IPS-11a (cell line): ENCODE results near the gene GAS7.

Experiments used
- H3K4me3 ChIP-seq: one replicate; pipeline ENCODE4 v1.5.1; 2013; ENCODE audit warnings: low read depth, low read length, control low read depth

GAS7 gene

GRCh38 chr17:9994761-9995160, 203.6 kb downstream of the GAS7 start:
- H3K4me3 ChIP-seq, result no peak overlapping the region

- H3K4me3 ChIP-seq, result no peak overlapping the region
Observed at GRCh38 chr17:9991796-9992195, 206.6 kb downstream of the GAS7 start.

- H3K4me3 ChIP-seq, result no peak overlapping the region
Observed at GRCh38 chr17:9991351-9991750, 207.1 kb downstream of the GAS7 start.

- H3K4me3 ChIP-seq, result no peak overlapping the region
Observed at GRCh38 chr17:9987779-9988585, 210.4 kb downstream of the GAS7 start.

- no peak overlapping the region for H3K4me3 ChIP-seq
Observed at GRCh38 chr17:9986754-9987382, 211.5 kb downstream of the GAS7 start.

GRCh38 chr17:9985646-9986045, 212.8 kb downstream of the GAS7 start:
- H3K4me3 ChIP-seq, result no peak overlapping the region

GRCh38 chr17:9984768-9985167, 213.6 kb downstream of the GAS7 start:
- H3K4me3 ChIP-seq, result no peak overlapping the region

- H3K4me3 ChIP-seq, result no peak overlapping the region
Observed at GRCh38 chr17:9982159-9982558, 216.2 kb downstream of the GAS7 start.

GRCh38 chr17:9981344-9981915, 217.0 kb downstream of the GAS7 start:
- no peak overlapping the region for H3K4me3 ChIP-seq

GRCh38 chr17:9979463-9979995, 218.9 kb downstream of the GAS7 start:
- H3K4me3 ChIP-seq, result no peak overlapping the region

- H3K4me3 ChIP-seq, result no peak overlapping the region
Observed at GRCh38 chr17:9977180-9977575, 221.2 kb downstream of the GAS7 start.

GRCh38 chr17:9976283-9977179, 221.9 kb downstream of the GAS7 start:
- H3K4me3 ChIP-seq, result no peak overlapping the region

GRCh38 chr17:9974448-9975381, 223.7 kb downstream of the GAS7 start:
- no peak overlapping the region for H3K4me3 ChIP-seq

- H3K4me3 ChIP-seq, result no peak overlapping the region
Observed at GRCh38 chr17:9973669-9974447, 224.5 kb downstream of the GAS7 start.

- H3K4me3 ChIP-seq, result no peak overlapping the region
Observed at GRCh38 chr17:9971991-9972390, 226.4 kb downstream of the GAS7 start.

GRCh38 chr17:9969301-9969935, 229.0 kb downstream of the GAS7 start:
- no peak overlapping the region for H3K4me3 ChIP-seq

- no peak overlapping the region for H3K4me3 ChIP-seq
Observed at GRCh38 chr17:9968881-9969280, 229.5 kb downstream of the GAS7 start.

GRCh38 chr17:9968008-9968407, 230.4 kb downstream of the GAS7 start:
- H3K4me3 ChIP-seq, result no peak overlapping the region
